ENCODE data around the gene FAM200C. TPM values are rescaled to one million over a fixed set of nuclear protein-coding genes. Genes with fewer than 3 reads are reported as not detected.

FAM200C gene
- polyA plus RNA-seq, 3 donors: 0.08 to 0.39 TPM; not detected in 1

DNA sequence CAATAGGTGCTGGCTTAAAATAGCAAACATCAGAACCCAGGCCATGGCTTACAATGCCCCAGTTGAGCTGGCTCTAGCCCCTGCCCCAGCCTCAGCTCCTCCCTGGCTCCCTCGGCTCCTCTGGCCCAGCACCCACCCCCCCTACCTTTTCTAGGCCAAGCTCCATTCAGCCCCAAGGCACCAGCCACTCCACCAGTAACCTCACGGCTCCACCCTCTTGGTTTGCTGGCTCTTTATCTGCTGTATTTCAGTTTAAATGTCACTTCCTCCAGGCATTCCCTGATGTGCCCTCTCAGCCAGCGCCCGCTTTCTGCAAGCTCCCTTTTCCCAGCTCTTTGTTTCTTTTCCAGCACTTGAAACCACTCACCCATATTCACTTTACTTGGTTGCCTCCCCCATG is 40.0 kb downstream of the FAM200C start:
- no peak for DNase-seq
- Mint-ChIP-seq H3K9me3 (peaks cover 0 to 2% (median 0%) of the 10 kb centered on the region in 7 donors), H3K4me1 (peaks cover 2% of the 10 kb centered on the region), H3K36me3 (no peaks in the 10 kb centered on the region), H3K4me3 (no peak overlapping the region), H3K27me3 (ENCODE audit: low read depth in 3 of 3) (peaks cover 0 to 6% (median 0%) of the 10 kb centered on the region in 3 donors), H3K27ac (no peak overlapping the region)
- Histone ChIP-seq H3K79me2 (ENCODE audit: insufficient read depth, low read length) (no peaks in the 10 kb centered on the region), H3K4me3 (replicated peaks in 1 of 3; ENCODE audit: low read depth in 2 of 3, low read length in 3 of 3) (no peak overlapping the region), H3K36me3 (replicated peaks in 1 of 2; ENCODE audit: control insufficient read depth in 1 of 2, insufficient read depth in 2 of 2, low read length in 2 of 2) (no peaks in the 10 kb centered on the region), H3K27me3 (ENCODE audit: control insufficient read depth in 2 of 2, insufficient read depth in 2 of 2, low read length in 2 of 2) (no peaks in the 10 kb centered on the region), H3K4me1 (ENCODE audit: control insufficient read depth in 1 of 2, insufficient read depth in 2 of 2, low read length in 2 of 2) (no peaks in the 10 kb centered on the region), H4K20me1 (ENCODE audit: insufficient read depth, low read length) (no peaks in the 10 kb centered on the region), H3K27ac (ENCODE audit: low read depth in 1 of 2, low read length in 2 of 2) (no peak overlapping the region), H3K9ac (ENCODE audit: insufficient read depth, low read length, poor library complexity, severe bottlenecking) (no peak overlapping the region), H3K9me3 (replicated peaks in 1 of 2; ENCODE audit: control insufficient read depth in 1 of 2, insufficient read depth in 1 of 2, low read length in 2 of 2) (no peaks in the 10 kb centered on the region), H2AFZ (ENCODE audit: insufficient read depth, low read depth, low read length, poor library complexity, severe bottlenecking) (no peak overlapping the region), H3K4me2 (replicated peaks; ENCODE audit: extremely low read depth, low read length, poor library complexity, severe bottlenecking) (no peak overlapping the region)
- intact Hi-C loops (cut with micrococcal nuclease): no loop called here
- TF ChIP-seq CTCF (IDR thresholded peaks at IDR 0.05): no peak
- 65% methylated on average over 4 of the region's 4 CpGs for WGBS (ENCODE audit: insufficient coverage)

- Histone ChIP-seq H3K27me3 (ENCODE audit: control insufficient read depth in 2 of 2, insufficient read depth in 2 of 2, low read length in 2 of 2) (no peaks in the 10 kb centered on the region), H3K9ac (ENCODE audit: insufficient read depth, low read length, poor library complexity, severe bottlenecking) (no peak overlapping the region), H3K27ac (ENCODE audit: low read depth in 1 of 2, low read length in 2 of 2) (no peak overlapping the region), H4K20me1 (ENCODE audit: insufficient read depth, low read length) (no peaks in the 10 kb centered on the region), H2AFZ (ENCODE audit: insufficient read depth, low read depth, low read length, poor library complexity, severe bottlenecking) (no peak overlapping the region), H3K4me2 (replicated peaks; ENCODE audit: extremely low read depth, low read length, poor library complexity, severe bottlenecking) (no peak overlapping the region), H3K9me3 (replicated peaks in 1 of 2; ENCODE audit: control insufficient read depth in 1 of 2, insufficient read depth in 1 of 2, low read length in 2 of 2) (no peaks in the 10 kb centered on the region), H3K36me3 (replicated peaks in 1 of 2; ENCODE audit: control insufficient read depth in 1 of 2, insufficient read depth in 2 of 2, low read length in 2 of 2) (no peaks in the 10 kb centered on the region), H3K79me2 (ENCODE audit: insufficient read depth, low read length) (no peaks in the 10 kb centered on the region), H3K4me1 (ENCODE audit: control insufficient read depth in 1 of 2, insufficient read depth in 2 of 2, low read length in 2 of 2) (no peaks in the 10 kb centered on the region), H3K4me3 (replicated peaks in 1 of 3; ENCODE audit: low read depth in 2 of 3, low read length in 3 of 3) (no peak overlapping the region)
- WGBS (ENCODE audit: insufficient coverage): no CpG with 5 or more reads among the region's 1 CpG
- Mint-ChIP-seq H3K27ac (no peak overlapping the region), H3K27me3 (ENCODE audit: low read depth in 3 of 3) (peaks cover 0 to 6% (median 0%) of the 10 kb centered on the region in 3 donors), H3K9me3 (peaks cover 0 to 2% (median 0%) of the 10 kb centered on the region in 7 donors), H3K4me1 (peaks cover 2% of the 10 kb centered on the region), H3K36me3 (no peaks in the 10 kb centered on the region), H3K4me3 (no peak overlapping the region)
- no peak for DNase-seq
- no peak for TF ChIP-seq CTCF (IDR thresholded peaks at IDR 0.05)
- intact Hi-C loops (cut with micrococcal nuclease): no loop called here
Measured at GRCh38 chr5:160359242-160359641, 40.6 kb downstream of the FAM200C start.

Data from CD14-positive monocyte (primary cell).